Astrocyte (in vitro differentiated cells and primary cell): ENCODE results near the gene DUSP12. TPM values are rescaled to one million over a fixed set of nuclear protein-coding genes. Genes with fewer than 3 reads are reported as not detected.

Experiments used
- DNase-seq: peaks from one replicate; pipeline ENCODE4 v3.0.0-alpha.2; 2010; ENCODE audit warnings: low read depth
- FAIRE-seq: peaks from 2 replicates; lab custom pipeline; 2011; peaks lifted over from hg19 to GRCh38; lab: Jason Lieb, UNC
- H2AFZ ChIP-seq: 2 replicates; pipeline ENCODE4 v1.6.0; 2012; ENCODE audit warnings: low read depth, low read length, inconsistent platforms
- H3K27ac ChIP-seq: 2 replicates; pipeline ENCODE4 v1.5.1; 2011; ENCODE audit warnings: low read depth, low read length, inconsistent platforms
- H3K27me3 ChIP-seq: 2 replicates; pipeline ENCODE4 v1.6.0; 2011; ENCODE audit warnings: low read length, inconsistent platforms; ENCODE audit not compliant: insufficient read depth
- H3K36me3 ChIP-seq: 2 replicates; pipeline ENCODE4 v1.5.1; 2011; ENCODE audit warnings: low read length, inconsistent platforms; ENCODE audit not compliant: insufficient read depth
- H3K4me1 ChIP-seq: 2 replicates; pipeline ENCODE4 v1.5.1; 2011; ENCODE audit warnings: low read length, inconsistent platforms; ENCODE audit not compliant: insufficient read depth
- H3K4me2 ChIP-seq: 2 replicates; pipeline ENCODE4 v1.6.0; 2012; ENCODE audit warnings: low read length, inconsistent platforms
- H3K4me3 ChIP-seq: 2 replicates; pipeline ENCODE4 v1.5.1; 2011; ENCODE audit warnings: low read depth, mild to moderate bottlenecking, low read length, inconsistent platforms; ENCODE audit not compliant: insufficient read depth
- H3K79me2 ChIP-seq: 2 replicates; pipeline ENCODE4 v1.6.0; 2012; ENCODE audit warnings: mild to moderate bottlenecking, low read length, inconsistent platforms; ENCODE audit not compliant: insufficient read depth
- H3K9ac ChIP-seq: 2 replicates; pipeline ENCODE4 v1.6.0; 2012; ENCODE audit warnings: mild to moderate bottlenecking, low read length, inconsistent platforms
- H3K9me3 ChIP-seq: 2 replicates; pipeline ENCODE4 v1.5.1; 2012; ENCODE audit warnings: low read depth, mild to moderate bottlenecking, low read length, inconsistent platforms; ENCODE audit not compliant: insufficient read depth
- H4K20me1 ChIP-seq: 2 replicates; pipeline ENCODE4 v1.6.0; 2012; ENCODE audit warnings: low read length, inconsistent platforms; ENCODE audit not compliant: insufficient read depth
- H3K27ac Mint-ChIP-seq: one replicate; pipeline ENCODE4 v1.8.0; 2021; ENCODE audit warnings: mild to moderate bottlenecking, mixed read lengths; ENCODE audit not compliant: unreplicated experiment
- H3K27me3 Mint-ChIP-seq: one replicate; pipeline ENCODE4 v1.8.0; 2021; ENCODE audit warnings: low read depth, mixed read lengths; ENCODE audit not compliant: unreplicated experiment
- H3K36me3 Mint-ChIP-seq: one replicate; pipeline ENCODE4 v1.8.0; 2021; ENCODE audit warnings: low read depth, mixed read lengths; ENCODE audit not compliant: unreplicated experiment
- H3K4me1 Mint-ChIP-seq: one replicate; pipeline ENCODE4 v1.8.0; 2021; ENCODE audit warnings: low read depth, mixed read lengths; ENCODE audit not compliant: unreplicated experiment
- H3K4me3 Mint-ChIP-seq: one replicate; pipeline ENCODE4 v1.8.0; 2021; ENCODE audit warnings: mild to moderate bottlenecking, moderate library complexity, mixed read lengths; ENCODE audit not compliant: unreplicated experiment
- H3K9me3 Mint-ChIP-seq: one replicate; pipeline ENCODE4 v1.8.0; 2021; ENCODE audit warnings: mild to moderate bottlenecking, mixed read lengths; ENCODE audit not compliant: unreplicated experiment
- EZH2 ChIP-seq: IDR thresholded peaks from 2 replicates; pipeline ENCODE4 v1.6.1; 2012; ENCODE audit warnings: mild to moderate bottlenecking, low read length, inconsistent platforms; ENCODE audit not compliant: insufficient read depth
- total RNA-seq: library from RNA; stranded (reverse); gene quantifications from 2 replicates; pipeline ENCODE4 v1.2.1, GENCODE V29; 2021
- TF ChIP-seq, protein P1 (sequence below): IDR thresholded peaks from 2 replicates; pipeline ENCODE4 v1.5.1; 2011; ENCODE audit warnings: low read depth, mild to moderate bottlenecking, inconsistent platforms, low read length, moderate library complexity; ENCODE audit not compliant: insufficient read depth

DUSP12 gene
- total RNA-seq, 1 donor from 2014 or later: 34.7 TPM

DNA sequence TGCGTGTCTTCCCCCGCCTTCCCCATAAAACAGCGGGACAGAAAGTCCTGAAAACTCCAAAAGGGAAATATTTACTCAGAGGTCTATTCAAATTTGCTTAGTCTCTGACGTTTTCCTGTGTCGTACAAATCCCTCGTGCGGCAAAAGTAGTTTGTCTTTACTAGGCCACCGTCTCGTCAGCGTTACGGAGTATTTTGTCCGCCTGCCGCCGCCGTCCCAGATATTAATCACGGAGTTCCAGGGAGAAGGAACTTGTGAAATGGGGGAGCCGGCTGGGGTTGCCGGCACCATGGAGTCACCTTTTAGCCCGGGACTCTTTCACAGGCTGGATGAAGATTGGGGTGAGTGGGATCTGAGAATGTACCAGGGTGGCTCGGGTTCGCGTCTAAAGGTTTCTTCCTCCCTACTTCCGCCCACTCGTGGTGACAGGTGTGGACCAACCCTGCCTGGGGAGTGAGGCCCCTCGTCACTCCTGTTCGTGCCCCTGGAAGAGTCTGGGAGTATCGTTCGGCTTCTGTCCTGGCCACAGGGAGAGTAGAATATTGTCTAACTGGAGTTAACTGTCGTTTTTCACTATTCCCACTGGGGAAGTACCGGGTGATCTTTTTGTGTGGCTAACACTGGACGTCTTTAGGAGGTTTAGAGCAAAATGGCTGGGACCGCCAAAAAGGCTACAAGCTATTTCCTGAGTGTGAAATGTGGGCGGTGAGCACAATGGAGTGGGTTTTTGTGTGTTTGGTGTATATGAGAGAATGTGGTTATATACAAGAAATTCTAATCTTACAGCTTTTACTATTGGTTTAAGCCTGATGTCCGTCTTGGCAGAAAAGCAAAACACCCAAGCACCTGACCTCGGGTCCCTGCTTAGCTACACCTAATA lies 16.8 kb downstream of the DUSP12 start, which contains the start of gene ATF6:
Gene ATF6, plus strand, starts transcription at position 219 of the 880 bp plus-strand sequence. Its CDS starts 41 bp downstream, at position 260.
- Mint-ChIP-seq H3K27ac (peak within 1 kb of the TSS; percentile 94), H3K9me3 (no peaks in the 10 kb centered on the region), H3K4me1 (peaks cover 3% of the 10 kb centered on the region), H3K27me3 (no peaks in the 10 kb centered on the region), H3K4me3 (peak within 1 kb of the TSS; percentile 99), H3K36me3 (no peaks in the 10 kb centered on the region)
- Histone ChIP-seq H3K27ac (peak within 1 kb of the TSS; percentile 94), H3K4me3 (peak within 1 kb of the TSS; percentile 99), H3K4me1 (peaks cover 9% of the 10 kb centered on the region), H3K9me3 (no peaks in the 10 kb centered on the region), H2AFZ (peak within 1 kb of the TSS; percentile 98), H3K27me3 (no peaks in the 10 kb centered on the region), H3K79me2 (peaks cover 52% of the 10 kb centered on the region), H3K9ac (peak within 1 kb of the TSS; percentile 99), H3K4me2 (peak within 1 kb of the TSS; percentile 96), H4K20me1 (peaks cover 11% of the 10 kb centered on the region), H3K36me3 (no peaks in the 10 kb centered on the region)
- no peak for TF ChIP-seq EZH2
- TF ChIP-seq, protein P1, sequence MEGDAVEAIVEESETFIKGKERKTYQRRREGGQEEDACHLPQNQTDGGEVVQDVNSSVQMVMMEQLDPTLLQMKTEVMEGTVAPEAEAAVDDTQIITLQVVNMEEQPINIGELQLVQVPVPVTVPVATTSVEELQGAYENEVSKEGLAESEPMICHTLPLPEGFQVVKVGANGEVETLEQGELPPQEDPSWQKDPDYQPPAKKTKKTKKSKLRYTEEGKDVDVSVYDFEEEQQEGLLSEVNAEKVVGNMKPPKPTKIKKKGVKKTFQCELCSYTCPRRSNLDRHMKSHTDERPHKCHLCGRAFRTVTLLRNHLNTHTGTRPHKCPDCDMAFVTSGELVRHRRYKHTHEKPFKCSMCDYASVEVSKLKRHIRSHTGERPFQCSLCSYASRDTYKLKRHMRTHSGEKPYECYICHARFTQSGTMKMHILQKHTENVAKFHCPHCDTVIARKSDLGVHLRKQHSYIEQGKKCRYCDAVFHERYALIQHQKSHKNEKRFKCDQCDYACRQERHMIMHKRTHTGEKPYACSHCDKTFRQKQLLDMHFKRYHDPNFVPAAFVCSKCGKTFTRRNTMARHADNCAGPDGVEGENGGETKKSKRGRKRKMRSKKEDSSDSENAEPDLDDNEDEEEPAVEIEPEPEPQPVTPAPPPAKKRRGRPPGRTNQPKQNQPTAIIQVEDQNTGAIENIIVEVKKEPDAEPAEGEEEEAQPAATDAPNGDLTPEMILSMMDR: no peak
- FAIRE-seq: no peak
- DNase-seq: peak; percentile 95

DNA sequence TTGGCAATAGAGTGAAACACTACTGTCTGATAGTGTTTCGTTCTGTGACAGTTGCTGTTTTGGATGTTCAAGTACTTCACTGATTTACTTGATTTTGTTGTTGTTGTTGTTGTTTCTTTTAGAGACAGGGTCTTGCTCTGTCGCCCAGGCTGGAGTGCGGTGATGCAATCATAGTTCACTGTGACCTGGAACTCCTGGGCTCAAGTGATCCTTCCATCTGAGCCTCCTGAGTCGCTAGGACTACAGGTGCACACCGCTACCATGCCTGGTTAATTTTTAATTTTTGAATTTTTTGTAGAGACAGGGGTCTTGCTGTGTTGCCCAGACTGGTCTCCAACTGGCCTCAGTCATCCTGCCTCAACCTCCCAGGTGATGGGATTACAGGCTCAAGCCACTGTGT lies 18.9 kb downstream of the DUSP12 start:
- Mint-ChIP-seq H3K4me3 (no peak overlapping the region), H3K27ac (no peak overlapping the region)

More for the DNA sequence above, 18.9 kb downstream of the DUSP12 start:
- Histone ChIP-seq H3K9me3 (no peaks in the 10 kb centered on the region), H3K4me1 (peaks cover 9% of the 10 kb centered on the region), H4K20me1 (peaks cover 25% of the 10 kb centered on the region), H3K27ac (no peak overlapping the region), H3K4me2 (no peak overlapping the region), H2AFZ (no peak overlapping the region), H3K9ac (no peak overlapping the region), H3K36me3 (no peaks in the 10 kb centered on the region), H3K4me3 (no peak overlapping the region), H3K27me3 (no peaks in the 10 kb centered on the region), H3K79me2 (peaks cover 65% of the 10 kb centered on the region)
- no peaks in the 10 kb centered on the region for H3K9me3 Mint-ChIP-seq
- FAIRE-seq (no peak), DNase-seq (no peak)
- H3K36me3 Mint-ChIP-seq: no peaks in the 10 kb centered on the region
- no peak for TF ChIP-seq EZH2
- TF ChIP-seq, protein P1: no peak
- H3K4me1 Mint-ChIP-seq: peaks cover 3% of the 10 kb centered on the region
- H3K27me3 Mint-ChIP-seq: no peaks in the 10 kb centered on the region
